DND-41 (cell line): Measurements from ENCODE around the gene SMAD7.

ENCODE experiments used
- CTCF ChIP-seq: IDR thresholded peaks from 2 replicates; pipeline ENCODE4 v1.5.1; 2012; ENCODE audit warnings: borderline replicate concordance, low read length, moderate library complexity, mild to moderate bottlenecking; ENCODE audit not compliant: poor library complexity, severe bottlenecking; ENCODE audit errors: extremely low read depth
- EZH2 ChIP-seq: IDR thresholded peaks from 3 replicates; pipeline ENCODE4 v1.6.1; 2012; ENCODE audit warnings: borderline replicate concordance, low read depth, mild to moderate bottlenecking, moderate library complexity, low read length, inconsistent platforms; ENCODE audit not compliant: severe bottlenecking

DNA sequence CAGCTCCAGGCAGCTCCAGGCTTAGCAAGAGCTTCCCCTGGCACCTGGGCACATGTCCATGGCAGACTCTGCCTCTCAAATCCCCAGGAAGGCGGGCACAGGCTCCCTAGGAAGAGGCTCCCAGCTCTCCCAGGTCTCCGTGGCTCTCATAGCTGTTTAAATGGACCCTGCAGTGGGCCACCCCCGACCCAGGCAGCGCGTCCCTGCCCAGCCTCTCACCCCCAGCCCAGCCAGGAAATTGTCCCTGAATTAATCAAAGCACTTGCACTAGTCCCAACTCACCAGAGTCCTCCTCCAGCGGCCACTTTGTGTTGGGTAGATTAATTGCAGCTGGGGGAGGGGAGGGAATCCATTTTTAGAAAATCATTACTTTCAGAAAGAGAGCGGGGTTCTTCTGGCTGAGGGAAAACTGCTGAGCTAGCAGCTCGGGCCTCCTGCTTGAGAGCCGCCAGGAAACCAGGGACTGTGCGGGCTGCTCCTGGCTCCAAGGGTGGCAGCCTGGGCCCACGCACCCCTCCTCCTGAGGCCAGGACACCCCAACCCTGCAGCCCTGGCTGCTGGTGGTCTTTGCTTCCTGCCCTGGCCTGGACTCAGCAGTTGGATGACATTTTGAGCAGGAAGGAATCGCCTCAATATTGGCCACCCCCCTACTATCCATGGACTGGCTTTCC is 36.0 kb downstream of the SMAD7 start:
- TF ChIP-seq EZH2: no peak
- no peak for TF ChIP-seq CTCF
